IPS-NIHi11 (cell line): Measurements from ENCODE around the gene CTDSP1.

ENCODE experiments used
- DNase-seq: peaks from one replicate; pipeline ENCODE4 v3.0.0; 2012; ENCODE audit warnings: mixed read lengths, low spot score

CTDSP1 gene, protein sequence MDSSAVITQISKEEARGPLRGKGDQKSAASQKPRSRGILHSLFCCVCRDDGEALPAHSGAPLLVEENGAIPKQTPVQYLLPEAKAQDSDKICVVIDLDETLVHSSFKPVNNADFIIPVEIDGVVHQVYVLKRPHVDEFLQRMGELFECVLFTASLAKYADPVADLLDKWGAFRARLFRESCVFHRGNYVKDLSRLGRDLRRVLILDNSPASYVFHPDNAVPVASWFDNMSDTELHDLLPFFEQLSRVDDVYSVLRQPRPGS

DNA sequence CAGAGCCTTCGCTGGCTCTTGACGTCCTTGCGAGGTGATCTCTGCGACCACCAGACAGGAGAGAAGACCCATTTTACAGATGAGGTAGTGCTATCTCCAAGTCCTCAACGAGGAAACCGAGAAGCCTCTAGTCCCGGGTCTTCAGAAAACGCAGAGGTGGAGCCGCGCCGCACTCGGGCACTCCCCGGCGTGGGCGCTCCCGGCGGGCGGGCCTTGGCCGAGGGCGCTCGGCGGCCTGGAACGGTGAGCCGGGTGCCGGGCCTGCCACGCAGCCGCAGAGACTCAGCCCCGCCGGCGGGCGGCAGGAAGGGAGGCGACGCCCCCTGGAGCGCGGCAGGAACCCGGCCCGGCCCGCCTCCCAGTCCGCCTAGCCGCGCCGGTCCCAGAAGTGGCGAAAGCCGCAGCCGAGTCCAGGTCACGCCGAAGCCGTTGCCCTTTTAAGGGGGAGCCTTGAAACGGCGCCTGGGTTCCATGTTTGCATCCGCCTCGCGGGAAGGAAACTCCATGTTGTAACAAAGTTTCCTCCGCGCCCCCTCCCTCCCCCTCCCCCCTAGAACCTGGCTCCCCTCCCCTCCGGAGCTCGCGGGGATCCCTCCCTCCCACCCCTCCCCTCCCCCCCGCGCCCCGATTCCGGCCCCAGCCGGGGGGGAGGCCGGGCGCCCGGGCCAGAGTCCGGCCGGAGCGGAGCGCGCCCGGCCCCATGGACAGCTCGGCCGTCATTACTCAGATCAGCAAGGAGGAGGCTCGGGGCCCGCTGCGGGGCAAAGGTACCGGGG is at the start of gene CTDSP1:
CTDSP1 (plus strand) TSS at position 478 of the 776 bp plus-strand sequence; CDS start at position 701, 223 bp downstream.
- peak; percentile 78 for DNase-seq

DNA sequence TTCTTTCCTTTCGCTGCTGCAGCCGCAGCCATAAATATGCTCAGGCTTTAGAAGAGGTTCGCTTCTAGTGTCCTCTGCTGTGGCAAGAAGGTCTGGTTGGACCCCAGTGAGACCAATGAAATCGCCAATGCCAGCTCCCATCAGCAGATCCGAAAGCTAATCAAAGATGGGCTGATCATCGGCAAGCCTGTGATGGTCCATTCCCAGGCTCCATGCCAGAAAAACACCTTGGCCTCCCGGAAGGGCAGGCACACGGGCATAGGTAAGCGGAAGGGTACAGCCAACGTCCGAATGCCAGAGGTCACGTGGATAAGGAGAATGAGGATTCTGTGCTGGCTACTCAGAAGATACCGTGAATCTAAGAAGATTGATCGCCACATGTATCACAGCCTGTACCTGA is 45.6 kb upstream of the CTDSP1 start:
- DNase-seq, result no peak

DNA sequence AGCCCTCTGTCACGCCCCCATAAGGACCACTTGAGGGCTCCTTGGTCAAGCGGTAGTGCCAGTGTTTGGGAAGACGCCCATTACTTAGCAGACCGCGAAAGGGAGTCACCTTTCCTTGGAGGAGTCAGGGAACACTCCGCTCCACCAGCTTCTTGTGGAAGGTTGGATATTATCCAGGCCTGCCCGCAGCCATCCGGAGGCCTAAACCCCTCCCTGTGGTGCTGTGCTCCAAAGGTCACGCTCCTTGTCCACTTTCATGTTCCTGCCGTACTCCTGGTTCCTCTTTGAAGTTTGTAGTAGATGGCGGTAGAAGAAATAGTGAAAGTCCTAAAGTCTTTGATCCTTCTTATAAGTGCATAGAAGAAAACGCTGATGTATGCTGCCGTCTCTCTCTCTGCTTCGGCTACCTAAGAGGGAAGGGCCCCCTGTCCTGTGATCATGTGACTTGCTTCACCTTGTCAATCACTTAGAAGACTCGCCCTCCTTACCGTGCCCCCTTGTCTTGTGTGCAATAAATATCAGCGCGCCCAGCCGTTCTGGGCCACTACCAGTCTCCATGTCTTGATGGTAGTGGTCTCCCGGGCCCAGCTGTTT is 44.7 kb upstream of the CTDSP1 start:
- DNase-seq, result no peak

DNA sequence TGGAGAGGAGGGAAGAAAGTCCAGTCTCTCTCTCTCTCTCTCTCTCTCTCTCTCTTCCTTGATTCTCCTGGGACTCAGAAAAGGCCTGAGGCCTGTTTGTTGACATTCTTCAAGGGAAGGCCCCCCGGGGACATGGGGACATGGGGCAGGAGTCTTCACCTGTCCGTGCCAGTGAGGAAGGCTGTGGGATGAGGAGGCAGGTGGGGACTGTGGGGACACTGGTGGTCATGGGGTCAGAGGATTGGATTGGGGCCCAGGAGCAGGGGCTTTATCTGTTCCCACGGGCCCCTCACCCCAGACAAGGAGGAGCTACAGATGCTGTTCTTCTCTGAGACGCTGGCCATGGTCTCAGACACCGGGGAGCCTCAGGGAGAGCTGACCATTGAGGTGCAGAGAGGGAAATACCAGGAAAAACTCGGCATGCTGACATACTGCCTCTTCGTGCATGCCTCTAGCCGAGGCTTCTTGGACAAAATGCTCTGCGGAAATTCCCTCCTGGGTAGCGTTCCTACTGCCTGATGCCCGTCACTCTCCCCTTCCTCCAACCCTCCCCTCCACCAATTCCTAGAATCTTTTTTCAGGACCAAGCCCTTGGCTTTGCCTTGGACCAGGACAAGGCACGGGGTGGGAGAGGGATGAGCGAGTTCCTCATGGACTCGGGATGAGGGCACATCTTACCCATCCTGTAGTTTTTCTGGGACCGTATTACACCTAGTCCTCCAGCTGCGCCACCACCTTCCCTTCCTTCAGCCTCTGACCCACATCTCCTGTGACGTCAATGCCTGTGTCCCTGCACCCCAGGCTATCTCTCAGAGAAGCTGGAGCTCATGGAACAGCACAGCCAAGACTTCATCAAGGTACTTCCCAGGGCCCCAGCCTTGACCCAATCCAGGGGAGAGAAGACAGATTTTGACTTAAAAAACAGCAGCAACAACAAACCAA is 42.2 kb upstream of the CTDSP1 start:
- DNase-seq, result peak; percentile 14

DNA sequence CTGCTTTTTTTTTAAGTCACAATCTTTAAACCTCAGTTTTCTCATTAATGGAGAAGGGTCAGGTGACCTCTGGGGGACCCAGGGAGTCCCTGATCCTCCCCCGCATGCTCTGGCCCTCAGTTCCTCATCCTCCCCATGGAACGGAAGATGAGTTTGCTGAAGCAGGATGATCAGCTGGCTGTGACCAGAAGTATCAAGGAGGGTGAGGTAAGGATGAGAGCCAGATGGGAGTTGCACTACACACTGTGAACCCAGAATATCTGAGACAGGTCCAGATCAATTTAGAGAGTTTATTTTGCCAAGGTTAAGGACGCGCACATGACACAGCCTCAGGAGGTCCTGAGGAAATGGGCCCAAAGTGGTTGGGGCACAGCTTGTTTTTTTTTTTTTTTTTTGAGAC is 39.2 kb upstream of the CTDSP1 start:
- no peak for DNase-seq

DNA sequence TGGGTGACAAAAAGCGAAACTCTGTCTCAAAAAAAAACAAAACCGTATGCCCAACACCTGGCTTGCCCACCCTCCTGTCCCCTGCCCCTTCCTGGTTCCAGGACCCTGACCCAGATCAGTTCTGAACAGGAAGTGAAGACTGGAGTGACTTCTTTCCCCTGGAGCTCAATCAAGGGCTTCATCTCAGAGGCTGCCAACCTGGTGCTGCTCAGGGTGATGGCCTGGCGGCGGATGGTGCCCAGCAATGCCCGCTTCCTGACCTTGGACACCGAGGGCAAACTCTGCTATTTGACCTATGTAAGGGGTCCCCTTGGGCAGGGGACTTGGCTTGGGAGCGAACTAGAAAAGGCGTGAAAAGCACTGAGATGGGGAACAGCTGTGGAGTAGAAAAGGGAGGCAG is 37.1 kb upstream of the CTDSP1 start:
- DNase-seq, result no peak

DNA sequence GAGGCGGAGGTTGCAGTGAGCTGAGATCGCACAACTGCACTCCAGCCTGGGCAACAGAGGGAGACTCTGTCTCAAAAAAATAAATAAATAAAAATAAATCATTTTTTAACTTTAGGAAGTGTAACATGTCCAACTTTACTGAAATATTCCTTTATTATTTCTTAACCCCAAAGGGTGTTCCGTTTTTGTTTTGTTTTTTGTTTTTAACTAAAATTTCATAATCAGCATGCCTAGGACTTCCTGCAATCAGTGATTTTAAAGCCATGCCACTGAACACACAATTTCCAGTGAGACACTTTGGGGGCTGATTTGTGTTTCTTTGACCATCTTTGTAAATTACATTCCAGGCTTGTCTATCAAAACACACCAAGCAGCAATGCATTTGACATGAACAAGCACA is 35.9 kb upstream of the CTDSP1 start:
- no peak for DNase-seq

DNA sequence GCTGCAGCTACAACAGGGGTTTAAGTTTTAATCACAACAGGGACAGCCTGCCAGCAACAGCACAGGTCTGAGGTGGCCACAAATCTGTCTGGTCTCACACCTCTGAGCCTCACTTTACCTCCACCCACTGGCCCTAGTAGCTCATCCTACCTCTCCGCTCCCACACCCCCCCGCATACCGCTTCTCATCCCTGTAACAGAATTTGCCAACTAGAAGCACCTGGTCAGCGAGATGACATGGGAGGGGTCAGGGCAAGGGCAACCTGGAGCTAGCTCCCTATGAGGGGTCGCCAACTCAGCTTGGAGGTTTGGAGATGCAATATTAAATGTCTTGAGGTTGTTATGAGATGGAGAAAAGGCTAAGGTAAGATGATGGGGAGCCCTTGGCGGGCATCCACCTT is 35.5 kb upstream of the CTDSP1 start:
- DNase-seq, result no peak

DNA sequence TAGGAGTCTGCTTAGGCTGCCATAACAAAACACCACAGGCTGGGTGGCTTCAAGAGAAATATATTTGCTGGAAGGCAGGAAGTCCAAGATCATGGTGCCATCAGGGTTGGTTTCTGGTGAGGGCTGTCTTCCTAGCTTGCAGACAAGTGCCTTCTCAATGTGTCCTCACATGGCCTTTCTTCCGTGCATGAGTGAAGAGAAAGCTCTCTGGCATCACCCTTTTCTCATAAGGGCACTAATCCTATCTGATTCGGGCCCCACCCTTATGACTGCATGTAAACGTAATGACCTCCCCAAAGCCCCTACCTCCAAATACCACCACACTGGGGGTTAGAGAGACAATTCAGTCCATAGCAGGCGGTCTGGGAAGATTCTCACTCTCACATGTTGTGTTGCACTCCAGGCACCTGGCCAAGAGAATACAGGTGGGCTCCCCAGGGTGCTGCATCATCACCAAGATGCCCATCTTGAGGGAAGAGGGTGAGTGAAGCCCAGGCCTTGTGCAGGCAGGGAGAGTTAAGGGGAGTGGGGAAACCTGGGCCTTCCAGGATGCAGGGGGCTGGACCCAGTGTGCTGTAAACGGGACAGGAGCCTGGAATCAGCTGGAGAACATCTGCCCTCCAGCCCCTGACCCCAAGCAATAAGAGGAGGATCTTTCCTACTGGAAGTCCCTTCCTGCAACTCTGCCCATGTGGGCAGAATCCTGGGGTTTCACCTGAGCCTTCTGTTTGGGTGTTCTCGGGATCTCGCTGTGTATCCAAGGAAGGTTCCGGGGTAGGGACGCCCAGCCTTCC is 32.9 kb upstream of the CTDSP1 start:
- DNase-seq, result no peak

DNA sequence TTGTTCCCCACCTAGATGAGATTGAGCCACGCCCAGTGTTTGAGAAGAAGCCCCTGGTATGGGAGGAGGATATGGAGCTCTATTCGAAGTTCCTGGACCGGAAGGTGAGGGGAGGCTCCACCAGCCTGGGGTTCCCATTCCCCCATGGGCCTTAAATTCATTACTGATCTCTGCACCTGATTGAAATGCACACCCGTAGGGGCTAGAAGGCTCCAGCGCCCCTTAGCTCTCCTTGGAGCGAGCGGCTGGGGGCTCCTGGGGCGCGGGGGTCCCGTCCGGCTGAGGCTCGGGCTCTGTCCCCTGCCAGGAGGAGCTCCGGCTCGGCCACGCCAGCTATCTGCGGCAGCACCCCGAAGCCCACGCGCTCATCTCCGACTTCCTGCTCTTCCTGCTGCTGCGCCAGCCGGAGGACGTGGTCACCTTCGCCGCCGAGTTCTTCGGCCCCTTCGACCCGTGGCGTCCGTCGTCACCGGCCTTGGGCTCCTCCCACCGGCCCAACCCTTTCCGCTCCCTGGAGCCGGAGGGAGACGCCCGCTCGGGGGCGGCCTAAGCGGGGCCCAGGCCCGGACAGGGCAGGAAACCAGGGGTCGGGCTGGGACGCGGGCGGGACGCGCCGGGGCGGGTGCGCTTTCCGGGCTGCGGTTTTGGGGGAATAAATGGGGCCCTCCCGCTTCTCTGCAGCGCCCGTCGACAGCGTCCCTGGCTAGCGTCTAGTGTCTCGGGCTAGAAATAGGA is 32.1 kb upstream of the CTDSP1 start:
- peak; percentile 97 for DNase-seq

DNA sequence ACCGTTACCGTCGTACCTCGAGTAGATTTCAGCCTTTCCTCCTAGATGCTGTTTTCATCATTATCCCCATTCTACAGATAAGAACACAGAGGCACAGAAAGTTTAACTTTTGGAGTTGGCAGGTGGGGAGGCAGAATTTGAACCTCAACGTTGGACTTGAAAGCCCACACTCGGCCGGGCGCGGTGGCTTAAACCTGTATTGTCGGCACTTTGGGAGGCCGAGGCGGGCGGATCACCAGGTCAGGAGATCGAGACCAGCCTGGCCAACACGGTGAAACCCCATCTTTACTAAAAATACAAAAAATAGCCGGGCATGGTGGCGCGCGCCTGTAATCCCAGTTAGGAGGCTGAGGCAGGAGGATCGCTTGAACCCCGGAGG is 31.5 kb upstream of the CTDSP1 start:
- DNase-seq, result no peak

DNA sequence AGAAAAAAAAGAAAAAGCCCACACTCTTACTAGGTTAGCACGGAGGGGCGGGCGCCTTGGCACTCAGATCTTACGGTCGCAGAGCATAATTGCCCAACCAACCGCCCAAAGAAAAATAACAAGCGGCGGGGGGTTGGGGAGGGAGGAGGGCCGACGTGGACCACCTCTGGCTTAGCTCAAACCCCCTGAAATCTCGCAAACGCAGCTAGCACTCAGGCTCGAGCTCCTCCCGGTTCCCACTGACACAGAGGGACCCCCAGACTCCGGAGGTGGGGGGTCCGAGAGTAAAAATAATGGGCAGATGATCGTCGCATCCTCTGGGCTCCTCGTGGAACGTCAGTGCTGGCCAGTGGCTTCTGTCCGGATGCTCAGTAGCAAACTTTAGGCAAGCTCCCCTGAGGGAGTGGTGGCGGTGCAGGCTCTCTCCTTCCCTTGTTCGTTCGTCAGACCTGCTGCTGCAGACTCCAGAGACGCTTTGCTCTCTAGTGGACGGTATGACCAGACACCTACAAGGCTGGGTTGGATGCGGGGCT is 31.0 kb upstream of the CTDSP1 start:
- DNase-seq, result peak; percentile 77

DNA sequence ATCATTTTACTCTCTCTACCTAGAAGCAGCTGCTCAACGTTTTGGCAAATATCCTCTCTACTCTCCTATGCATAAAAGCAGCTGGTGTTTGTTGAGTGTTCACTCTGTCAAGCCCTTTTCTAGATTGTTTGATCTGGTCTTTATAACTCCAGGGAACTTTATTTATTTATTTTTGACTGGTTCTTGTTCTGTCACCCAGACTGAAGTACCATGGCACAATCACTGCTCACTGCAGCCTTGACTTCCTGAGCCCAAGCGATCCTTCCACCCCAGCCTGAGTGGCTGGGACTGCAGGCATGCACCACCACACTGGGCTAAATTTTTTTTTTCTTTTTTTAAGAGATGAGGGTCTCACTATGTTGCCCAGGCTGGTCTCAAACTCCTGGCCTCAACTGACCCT is 30.3 kb upstream of the CTDSP1 start:
- no peak for DNase-seq

DNA sequence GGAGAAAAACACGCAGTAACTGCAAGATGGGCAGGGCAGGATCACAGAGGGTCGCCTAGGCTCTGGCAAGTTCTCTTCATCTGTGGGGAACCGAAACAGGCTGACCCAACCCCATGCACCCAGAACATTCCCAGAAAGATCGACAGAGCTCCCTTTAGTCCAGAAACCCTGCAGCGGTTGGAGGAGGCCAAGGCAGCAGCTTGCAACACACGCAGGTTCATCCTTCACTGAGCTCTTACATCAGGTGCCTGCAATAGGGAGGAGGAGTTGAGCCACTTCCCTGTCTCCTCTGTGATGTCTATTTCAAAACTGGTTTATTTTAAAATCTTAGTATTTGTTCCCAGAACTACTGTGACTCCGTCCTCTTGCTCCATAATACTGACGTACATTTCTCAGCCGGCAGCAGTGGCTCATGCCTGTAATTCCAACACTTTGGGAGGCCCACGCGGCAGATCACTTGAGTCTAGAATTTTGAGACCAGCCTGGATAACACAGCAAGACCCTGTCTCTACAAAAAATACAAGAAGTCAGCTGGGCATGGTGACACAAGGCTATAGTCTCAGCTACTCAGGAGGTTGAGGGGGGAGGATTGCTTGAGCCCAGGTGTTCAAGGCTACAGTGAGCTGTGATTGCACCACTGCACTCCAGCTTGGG is 29.1 kb upstream of the CTDSP1 start:
- DNase-seq, result no peak

DNA sequence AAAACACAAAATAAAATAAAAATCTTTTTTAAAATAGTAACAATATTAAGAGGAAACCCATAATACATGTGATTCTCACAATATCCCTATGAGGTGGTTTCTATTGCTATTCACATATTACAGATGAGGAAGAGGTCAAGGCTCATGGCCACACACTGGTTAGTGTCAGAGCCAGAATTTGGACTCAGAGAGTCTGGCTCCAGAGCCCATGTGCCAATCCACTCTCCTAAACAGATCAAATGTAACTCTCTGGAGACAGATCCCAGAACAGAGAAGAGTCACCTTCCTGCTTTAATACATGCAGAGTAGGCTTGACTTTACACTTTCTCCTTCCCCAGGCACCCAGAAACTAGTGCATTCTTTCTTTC is 27.7 kb upstream of the CTDSP1 start:
- DNase-seq, result no peak

DNA sequence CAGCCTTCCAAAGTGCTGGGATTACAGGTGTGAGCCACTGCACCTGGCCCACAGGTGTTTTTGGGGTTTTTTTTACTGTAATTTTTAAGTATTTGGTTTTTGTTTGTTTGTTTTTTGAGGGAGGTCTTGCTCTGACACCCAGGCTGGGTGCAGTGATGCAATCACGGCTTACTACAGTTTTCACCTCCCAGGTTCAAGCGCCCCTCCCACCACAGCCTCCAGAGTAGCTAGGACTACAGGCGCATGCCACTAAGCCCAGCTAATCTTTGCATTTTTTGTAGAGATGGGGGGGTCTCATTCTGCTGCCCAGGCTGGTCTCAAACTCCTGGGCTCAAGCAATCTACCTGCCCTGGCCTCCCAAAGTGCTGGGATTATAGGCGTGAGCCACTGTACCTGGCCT is 24.9 kb upstream of the CTDSP1 start:
- DNase-seq, result no peak

DNA sequence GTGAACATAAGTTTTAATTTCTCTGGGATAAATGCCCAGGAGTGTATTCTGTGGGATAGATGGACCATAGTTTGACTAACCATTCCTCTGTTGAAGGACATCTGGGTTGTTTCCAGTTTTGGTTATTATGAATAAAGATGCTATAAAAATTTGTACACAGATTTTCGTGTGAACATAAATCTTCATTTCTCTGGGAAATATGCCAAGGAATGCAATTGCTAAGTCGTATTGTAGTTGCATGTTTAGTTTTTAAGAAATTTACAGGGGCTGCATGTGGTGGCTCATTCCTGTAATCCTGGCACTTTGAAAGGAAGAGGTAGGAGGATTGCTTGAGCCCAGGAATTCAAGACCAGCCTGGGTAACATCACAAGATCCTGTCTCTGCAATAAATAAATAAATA is 24.5 kb upstream of the CTDSP1 start:
- DNase-seq, result no peak

DNA sequence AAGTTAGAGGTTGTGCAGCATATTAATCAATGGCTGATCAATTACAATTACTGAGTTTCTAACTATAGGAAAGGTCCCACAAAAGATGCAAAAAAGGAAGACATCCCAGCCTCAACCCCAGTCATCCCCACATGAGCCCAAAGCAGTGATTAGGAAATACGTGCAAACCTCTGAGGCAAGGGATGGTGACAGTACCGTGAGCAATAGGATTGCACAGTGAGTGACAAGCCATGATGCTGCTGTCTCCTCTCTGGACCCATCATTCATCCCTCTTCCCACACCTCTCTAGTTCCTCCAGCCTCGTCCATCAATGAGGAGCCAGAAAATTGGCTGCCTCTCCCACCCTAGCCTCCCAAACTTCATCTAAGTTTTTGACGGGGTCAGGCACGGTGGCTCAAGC is 21.6 kb upstream of the CTDSP1 start:
- DNase-seq, result no peak

DNA sequence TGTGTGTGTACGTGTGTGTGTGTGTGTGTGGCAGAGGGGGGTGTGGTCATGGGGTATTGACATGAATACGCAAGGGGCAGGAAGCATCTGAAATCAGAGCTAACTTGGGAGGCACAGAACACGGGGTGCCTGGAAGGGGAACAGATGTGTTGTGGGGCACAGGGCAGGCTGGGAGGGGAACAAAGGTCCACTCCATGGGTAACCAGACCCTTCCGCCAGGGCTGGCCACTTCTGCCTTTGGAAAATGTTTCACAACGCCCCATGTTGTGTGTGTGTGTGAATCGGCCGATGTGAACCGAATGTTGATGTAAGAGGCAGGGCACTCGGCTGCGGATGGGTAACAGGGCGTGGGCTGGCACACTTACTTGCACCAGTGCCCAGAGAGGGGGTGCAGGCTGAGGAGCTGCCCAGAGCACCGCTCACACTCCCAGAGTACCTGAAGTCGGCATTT is 17.7 kb upstream of the CTDSP1 start, which contains the start of gene SLC11A1:
SLC11A1 (plus strand) TSS at position 358 of the 451 bp plus-strand sequence. CDS start 96 bp downstream, outside the sequence.
- no peak for DNase-seq

DNA sequence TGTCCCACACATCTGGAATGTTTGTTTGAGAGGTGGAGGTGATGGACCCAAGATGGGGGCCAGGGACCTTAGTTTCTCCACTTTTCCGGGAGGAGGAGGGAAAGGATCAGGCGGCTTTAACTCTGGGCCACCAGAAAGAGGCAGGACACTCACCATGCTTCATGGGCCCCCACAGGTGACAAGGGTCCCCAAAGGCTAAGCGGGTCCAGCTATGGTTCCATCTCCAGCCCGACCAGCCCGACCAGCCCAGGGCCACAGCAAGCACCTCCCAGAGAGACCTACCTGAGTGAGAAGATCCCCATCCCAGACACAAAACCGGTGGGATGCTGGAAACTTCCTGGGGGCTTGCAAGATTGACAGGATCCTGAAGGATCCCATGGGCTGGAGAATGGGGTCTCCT is 16.9 kb upstream of the CTDSP1 start:
- no peak for DNase-seq
